Measurements from ENCODE around the gene PVALEF.
"Not testable (repeated sequence)": the region's sequence is repeated elsewhere in the genome, so short reads cannot be mapped to it uniquely, and the experiment has no call there.

The PVALEF gene

GRCh38 chr17:81142301-81143199 is 22.8 kb upstream of the PVALEF start:
- H3K27ac ChIP-seq (ENCODE audit: low read depth, low read length), result no peak overlapping the region
- no peak overlapping the region for H3K9ac ChIP-seq (ENCODE audit: low read length)
- no peak overlapping the region for H3K4me3 ChIP-seq (ENCODE audit: low read length)
- H3K4me1 ChIP-seq (ENCODE audit: control insufficient read depth, insufficient read depth, low read length), result no peaks in the 10 kb centered on the region
- H3K27me3 ChIP-seq (ENCODE audit: control insufficient read depth, insufficient read depth, low read length), result no peaks in the 10 kb centered on the region
- no peaks in the 10 kb centered on the region for H3K36me3 ChIP-seq (ENCODE audit: control insufficient read depth, insufficient read depth, low read length)

GRCh38 chr17:81143200-81143527 is 22.1 kb upstream of the PVALEF start:
- Histone ChIP-seq H3K4me1 (ENCODE audit: control insufficient read depth, insufficient read depth, low read length) (no peaks in the 10 kb centered on the region), H3K27me3 (ENCODE audit: control insufficient read depth, insufficient read depth, low read length) (no peaks in the 10 kb centered on the region), H3K4me3 (ENCODE audit: low read length) (no peak overlapping the region), H3K36me3 (ENCODE audit: control insufficient read depth, insufficient read depth, low read length) (no peaks in the 10 kb centered on the region), H3K9ac (ENCODE audit: low read length) (no peak overlapping the region), H3K27ac (ENCODE audit: low read depth, low read length) (no peak overlapping the region)

DNA sequence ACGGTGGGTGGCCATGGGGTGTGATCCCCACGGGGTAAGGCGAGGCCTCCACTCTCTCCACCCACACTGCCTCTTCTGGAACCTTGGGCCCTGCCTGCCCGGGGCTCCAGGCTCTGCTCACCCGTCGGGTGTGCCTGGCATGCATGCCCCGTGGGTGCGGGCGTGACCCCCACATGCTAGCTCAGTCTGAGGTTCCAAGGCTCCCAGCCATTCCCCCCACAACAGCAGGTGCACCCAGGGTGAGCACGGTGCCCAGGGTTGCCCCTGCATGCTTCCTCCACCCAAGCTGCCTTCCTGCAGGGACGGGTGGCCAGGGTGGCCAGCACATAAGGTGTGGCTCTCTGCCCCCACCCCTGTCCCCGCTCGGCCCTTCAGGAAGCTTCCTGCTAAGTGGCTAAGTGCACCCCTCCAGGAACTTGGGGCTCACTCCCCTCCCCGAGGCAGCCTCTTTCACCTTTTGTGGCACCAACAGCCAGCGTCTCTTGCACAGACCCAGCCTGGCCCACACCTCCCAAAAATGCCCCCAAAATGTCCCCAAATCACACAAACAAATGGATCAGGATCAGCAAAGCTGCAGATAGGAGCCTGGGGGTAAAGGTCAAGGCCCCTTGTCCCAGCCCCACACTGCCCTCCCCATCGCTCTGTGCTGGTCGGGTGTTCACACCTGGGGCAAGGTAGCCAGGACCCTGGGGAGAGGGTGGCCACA is 21.4 kb upstream of the PVALEF start:
- Histone ChIP-seq H3K4me1 (ENCODE audit: control insufficient read depth, insufficient read depth, low read length) (no peaks in the 10 kb centered on the region), H3K36me3 (ENCODE audit: control insufficient read depth, insufficient read depth, low read length) (no peaks in the 10 kb centered on the region), H3K9ac (ENCODE audit: low read length) (no peak overlapping the region), H3K27me3 (ENCODE audit: control insufficient read depth, insufficient read depth, low read length) (no peaks in the 10 kb centered on the region), H3K27ac (ENCODE audit: low read depth, low read length) (no peak overlapping the region), H3K4me3 (ENCODE audit: low read length) (no peak overlapping the region)

DNA sequence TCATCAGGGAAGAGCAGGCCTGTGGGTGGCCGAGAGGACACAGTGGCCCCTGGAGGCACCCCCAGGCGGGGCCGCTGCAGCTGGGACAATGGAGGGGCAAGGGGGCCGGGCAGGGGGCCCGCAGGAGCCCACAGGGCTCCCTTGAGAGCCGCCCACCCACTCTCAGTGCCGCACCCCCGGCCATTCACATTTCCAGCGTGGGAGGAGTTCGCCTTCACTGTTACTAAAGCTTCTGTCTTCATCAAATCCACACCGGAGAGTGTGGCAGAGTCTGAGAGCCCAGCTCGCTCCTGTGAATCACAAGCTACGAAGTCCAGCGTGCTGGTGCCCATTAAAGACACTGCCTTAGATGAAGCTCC is 20.9 kb upstream of the PVALEF start:
- Histone ChIP-seq H3K36me3 (ENCODE audit: control insufficient read depth, insufficient read depth, low read length) (no peaks in the 10 kb centered on the region), H3K4me1 (ENCODE audit: control insufficient read depth, insufficient read depth, low read length) (no peaks in the 10 kb centered on the region), H3K27ac (ENCODE audit: low read depth, low read length) (no peak overlapping the region), H3K27me3 (ENCODE audit: control insufficient read depth, insufficient read depth, low read length) (no peaks in the 10 kb centered on the region), H3K4me3 (ENCODE audit: low read length) (no peak overlapping the region), H3K9ac (ENCODE audit: low read length) (no peak overlapping the region)

- not testable (repeated sequence) for H3K9ac ChIP-seq (ENCODE audit: low read length); H3K4me3 ChIP-seq (ENCODE audit: low read length); H3K4me1 ChIP-seq (ENCODE audit: control insufficient read depth, insufficient read depth, low read length); H3K27ac ChIP-seq (ENCODE audit: low read depth, low read length); H3K36me3 ChIP-seq (ENCODE audit: control insufficient read depth, insufficient read depth, low read length); H3K27me3 ChIP-seq (ENCODE audit: control insufficient read depth, insufficient read depth, low read length)
Measured at GRCh38 chr17:81146208-81146607, 19.1 kb upstream of the PVALEF start.

DNA sequence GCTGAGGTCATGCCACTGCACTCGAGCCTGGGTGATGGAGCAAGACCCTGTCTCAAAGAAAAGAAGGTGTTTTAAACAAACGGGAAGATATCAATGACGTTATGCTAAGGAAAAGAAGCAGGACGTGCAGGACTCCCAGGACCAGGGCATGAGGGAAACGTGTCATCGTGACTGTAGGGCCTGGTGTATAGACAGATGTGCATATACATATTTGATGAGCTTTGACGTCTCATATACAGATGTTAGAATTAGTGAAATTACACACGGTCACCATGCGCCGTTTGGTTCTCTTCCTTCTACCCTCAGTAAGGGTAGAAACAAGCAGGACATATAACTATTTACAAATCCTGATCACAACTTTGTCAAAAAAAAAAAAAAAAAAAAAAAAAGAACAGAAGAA is 17.6 kb upstream of the PVALEF start:
- Histone ChIP-seq H3K9ac (ENCODE audit: low read length) (no peak overlapping the region), H3K4me1 (ENCODE audit: control insufficient read depth, insufficient read depth, low read length) (no peaks in the 10 kb centered on the region), H3K4me3 (ENCODE audit: low read length) (no peak overlapping the region), H3K27me3 (ENCODE audit: control insufficient read depth, insufficient read depth, low read length) (no peaks in the 10 kb centered on the region), H3K27ac (ENCODE audit: low read depth, low read length) (no peak overlapping the region), H3K36me3 (ENCODE audit: control insufficient read depth, insufficient read depth, low read length) (no peaks in the 10 kb centered on the region)

GRCh38 chr17:81148571-81148970 is 16.7 kb upstream of the PVALEF start:
- Histone ChIP-seq H3K9ac (ENCODE audit: low read length) (no peak overlapping the region), H3K36me3 (ENCODE audit: control insufficient read depth, insufficient read depth, low read length) (no peaks in the 10 kb centered on the region), H3K4me1 (ENCODE audit: control insufficient read depth, insufficient read depth, low read length) (no peaks in the 10 kb centered on the region), H3K27me3 (ENCODE audit: control insufficient read depth, insufficient read depth, low read length) (no peaks in the 10 kb centered on the region), H3K27ac (ENCODE audit: low read depth, low read length) (no peak overlapping the region), H3K4me3 (ENCODE audit: low read length) (no peak overlapping the region)

DNA sequence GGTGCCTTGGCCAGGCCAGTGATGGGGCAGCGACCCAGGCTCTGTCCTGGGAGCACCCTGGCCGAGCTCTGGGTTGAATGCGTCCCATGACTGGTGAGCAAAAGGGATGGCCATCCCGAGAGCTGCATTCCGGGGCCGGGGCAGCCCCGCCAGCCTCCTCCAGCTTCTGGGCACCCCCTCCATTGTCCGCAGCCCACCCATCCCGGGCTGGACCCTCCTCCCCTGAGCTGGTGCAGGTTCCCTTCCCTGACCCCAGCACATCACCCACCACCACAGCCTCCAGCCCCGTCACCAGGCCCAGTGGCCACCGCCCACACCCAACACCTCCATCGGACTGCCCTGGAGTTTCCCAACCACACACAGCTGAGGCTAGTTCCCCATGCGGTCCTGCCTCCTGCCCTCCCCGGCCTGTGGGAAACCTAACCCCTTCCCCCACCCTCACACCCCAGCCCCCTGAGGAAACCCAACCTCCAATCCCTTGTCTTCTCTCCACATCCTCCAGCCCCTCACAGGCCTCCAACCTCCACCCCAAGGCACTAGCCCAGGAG is 16.2 kb upstream of the PVALEF start:
- no peaks in the 10 kb centered on the region for H3K4me1 ChIP-seq (ENCODE audit: control insufficient read depth, insufficient read depth, low read length)
- H3K36me3 ChIP-seq (ENCODE audit: control insufficient read depth, insufficient read depth, low read length), result no peaks in the 10 kb centered on the region
- H3K4me3 ChIP-seq (ENCODE audit: low read length), result no peak overlapping the region
- no peak overlapping the region for H3K9ac ChIP-seq (ENCODE audit: low read length)
- H3K27ac ChIP-seq (ENCODE audit: low read depth, low read length), result no peak overlapping the region
- H3K27me3 ChIP-seq (ENCODE audit: control insufficient read depth, insufficient read depth, low read length), result no peaks in the 10 kb centered on the region

- H3K4me1 ChIP-seq (ENCODE audit: control insufficient read depth, insufficient read depth, low read length), result no peaks in the 10 kb centered on the region
- no peaks in the 10 kb centered on the region for H3K36me3 ChIP-seq (ENCODE audit: control insufficient read depth, insufficient read depth, low read length)
- H3K4me3 ChIP-seq (ENCODE audit: low read length), result no peak overlapping the region
- H3K9ac ChIP-seq (ENCODE audit: low read length), result no peak overlapping the region
- no peak overlapping the region for H3K27ac ChIP-seq (ENCODE audit: low read depth, low read length)
- no peaks in the 10 kb centered on the region for H3K27me3 ChIP-seq (ENCODE audit: control insufficient read depth, insufficient read depth, low read length)
Measured at GRCh38 chr17:81150377-81151077, 14.8 kb upstream of the PVALEF start.

DNA sequence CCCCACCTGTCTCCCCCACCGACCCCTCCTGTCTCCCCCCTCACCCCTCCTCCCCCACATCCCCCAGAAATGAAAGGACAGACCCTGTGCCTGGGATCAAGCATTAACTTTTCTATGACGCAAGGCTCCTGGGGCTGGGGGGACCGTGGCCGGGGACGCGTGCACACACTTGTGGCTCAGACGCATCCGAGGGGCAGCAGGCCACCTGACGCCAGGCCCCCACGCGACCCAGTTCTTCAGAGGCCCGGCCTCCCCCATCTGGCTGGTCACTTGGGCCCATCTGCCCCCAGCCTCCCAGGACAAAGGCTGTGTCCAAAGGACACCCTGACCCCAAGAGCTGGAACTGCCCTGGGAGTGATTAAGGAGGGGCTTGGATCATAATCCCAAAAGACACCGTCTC is 14.0 kb upstream of the PVALEF start:
- Histone ChIP-seq H3K27ac (ENCODE audit: low read depth, low read length) (no peak overlapping the region), H3K36me3 (ENCODE audit: control insufficient read depth, insufficient read depth, low read length) (no peaks in the 10 kb centered on the region), H3K9ac (ENCODE audit: low read length) (no peak overlapping the region), H3K4me3 (ENCODE audit: low read length) (no peak overlapping the region), H3K4me1 (ENCODE audit: control insufficient read depth, insufficient read depth, low read length) (no peaks in the 10 kb centered on the region), H3K27me3 (ENCODE audit: control insufficient read depth, insufficient read depth, low read length) (no peaks in the 10 kb centered on the region)

DNA sequence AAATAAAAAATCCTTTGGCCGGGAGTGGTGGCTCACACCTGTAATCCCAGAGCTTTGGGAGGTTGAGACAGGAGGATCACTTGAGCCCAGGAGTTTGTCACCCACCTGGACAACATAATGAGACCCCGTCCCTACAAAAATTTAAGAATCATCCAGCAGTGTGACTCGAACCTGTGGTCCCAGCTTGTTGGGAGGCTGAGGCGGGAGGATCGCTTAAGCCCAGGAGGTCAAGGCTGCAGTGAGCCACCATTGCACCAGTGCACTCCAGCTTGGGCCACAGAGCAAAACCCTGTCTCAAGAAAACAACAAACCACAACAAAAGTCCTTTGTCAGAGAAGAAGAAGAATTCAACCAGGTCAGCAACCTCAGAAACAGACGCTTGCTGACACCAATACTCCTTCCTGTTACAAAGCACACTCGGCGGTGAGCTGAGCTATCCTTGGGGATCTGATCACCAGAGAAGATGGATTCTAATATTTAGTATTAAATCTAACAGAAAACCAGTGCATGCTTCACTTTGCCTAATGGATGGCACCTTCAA is 12.9 kb upstream of the PVALEF start:
- Histone ChIP-seq H3K4me1 (ENCODE audit: control insufficient read depth, insufficient read depth, low read length) (no peaks in the 10 kb centered on the region), H3K4me3 (ENCODE audit: low read length) (no peak overlapping the region), H3K36me3 (ENCODE audit: control insufficient read depth, insufficient read depth, low read length) (no peaks in the 10 kb centered on the region), H3K27me3 (ENCODE audit: control insufficient read depth, insufficient read depth, low read length) (no peaks in the 10 kb centered on the region), H3K27ac (ENCODE audit: low read depth, low read length) (no peak overlapping the region), H3K9ac (ENCODE audit: low read length) (no peak overlapping the region)

DNA sequence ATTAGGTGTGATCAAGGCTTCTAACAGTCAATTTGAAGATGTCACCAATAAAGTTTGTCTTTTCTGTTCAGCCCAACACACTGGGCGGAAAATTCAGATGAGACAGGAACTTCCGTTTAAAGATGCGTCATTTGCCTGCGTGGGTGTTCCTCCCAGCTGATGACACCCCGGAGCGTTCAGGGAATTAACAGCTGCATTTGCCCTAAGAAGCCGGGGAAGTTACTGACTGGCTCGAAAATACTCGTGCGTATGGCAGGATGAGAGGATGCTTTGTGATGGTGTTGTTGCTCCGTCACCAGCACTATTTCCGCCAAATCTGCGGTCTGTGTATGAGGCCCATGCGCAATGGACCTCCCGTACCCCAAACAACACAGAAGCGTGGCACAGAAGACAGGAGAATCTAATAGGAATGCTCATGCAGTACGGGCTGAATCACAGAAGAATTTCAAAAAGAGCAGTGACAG is 11.9 kb upstream of the PVALEF start:
- Histone ChIP-seq H3K4me1 (ENCODE audit: control insufficient read depth, insufficient read depth, low read length) (no peaks in the 10 kb centered on the region), H3K9ac (ENCODE audit: low read length) (no peak overlapping the region), H3K4me3 (ENCODE audit: low read length) (no peak overlapping the region), H3K27me3 (ENCODE audit: control insufficient read depth, insufficient read depth, low read length) (no peaks in the 10 kb centered on the region), H3K36me3 (ENCODE audit: control insufficient read depth, insufficient read depth, low read length) (no peaks in the 10 kb centered on the region), H3K27ac (ENCODE audit: low read depth, low read length) (no peak overlapping the region)
